Spleen (tissue), 7 donors: ENCODE measurements around the gene DDX53.

Experiments
- CTCF ChIP-seq, 11 experiments: fragments of 200-600 bp in 7 of 11; fragments of 450-650 bp in 4 of 11; sonication (generic) in 4 of 11; IDR thresholded peaks in 8 of 11; conservative IDR thresholded peaks in 3 of 11; 1 replicate in 7 of 11; 2 replicates in 4 of 11; pipeline versions ENCODE4 v1.4.0 to v1.8.0; 2016 to 2021; ENCODE audit warnings: antibody characterized with exemption in 11 of 11, inconsistent platforms in 4 of 11, mild to moderate bottlenecking in 1 of 11
- POLR2A ChIP-seq, 3 donors: fragments of 450-650 bp; IDR thresholded peaks; one replicate each; pipeline ENCODE4 v1.5.1; 2017; ENCODE audit warnings: antibody characterized with exemption in 3 of 3, mild to moderate bottlenecking in 1 of 3
- POLR2AphosphoS5 ChIP-seq, 3 donors: sonication (generic); formaldehyde crosslinking; IDR thresholded peaks; one replicate each; pipeline ENCODE4 v1.5.1; 2017; ENCODE audit warnings: antibody characterized with exemption in 3 of 3
- donor health status: DM: no; HTN: no; CAD: no; lungs with moderate emphysema.
- donor health status: DM: no; HTN: no; CAD: no.
- donor health status: DM: no; HTN: no; CAD: no.

- TF ChIP-seq CTCF (IDR thresholded peaks at IDR 0.05 in 8 of 11, conservative IDR thresholded peaks at IDR 0.05 in 3 of 11) (no peak), POLR2A (IDR thresholded peaks at IDR 0.05) (no peak), POLR2AphosphoS5 (IDR thresholded peaks at IDR 0.05) (no peak)
These were observed at the start of gene DDX53 for GRCh38 chrX:22999696-23000223.
